ENCODE measurements around the gene ITIH4.

- TF ChIP-seq CTCF (IDR thresholded peaks at IDR 0.05) (peak; percentile 33 to 85 (median 50)), POLR2A (IDR thresholded peaks at IDR 0.05) (no peak), EP300 (IDR thresholded peaks at IDR 0.05) (no peak)
Observed at GRCh38 chr3:52851348-52851747, 20.9 kb upstream of the ITIH4 start.

All from upper lobe of left lung (tissue), 4 donors.